HepG2 (cell line): Measurements from ENCODE around the gene SECTM1. TPM values are rescaled to one million over a fixed set of nuclear protein-coding genes. Genes with fewer than 3 reads are reported as not detected.

Source experiments
- HMGXB3 ChIP-seq: sonication (generic); formaldehyde crosslinking; IDR thresholded peaks from 2 replicates; pipeline ENCODE4 v1.4.0; 2020; ENCODE audit warnings: missing genetic modification reagents, borderline replicate concordance
- SMYD3 ChIP-seq: sonication (generic); formaldehyde crosslinking; IDR thresholded peaks from 2 replicates; pipeline ENCODE4 v1.8.1; 2023; ENCODE audit warnings: mild to moderate bottlenecking, missing genetic modification reagents
- ZHX2 ChIP-seq, 2 experiments: sonication (generic) in 1 of 2; formaldehyde crosslinking in 1 of 2; IDR thresholded peaks; 2 replicates each; pipeline versions ENCODE4 v1.6.1 to v1.9.0; 2014 to 2022; ENCODE audit warnings: antibody characterized with exemption in 1 of 2, borderline replicate concordance in 1 of 2, inconsistent platforms in 1 of 2, low read depth in 1 of 2, missing genetic modification reagents in 1 of 2
- ZNF589 ChIP-seq: sonication (generic); formaldehyde crosslinking; conservative IDR thresholded peaks from 2 replicates; pipeline ENCODE4 v1.8.0; 2022; ENCODE audit warnings: mild to moderate bottlenecking, moderate library complexity, missing genetic modification reagents
- ZNF644 ChIP-seq: IDR thresholded peaks from 2 replicates; pipeline ENCODE4 v1.6.1; 2016; ENCODE audit warnings: low read depth
- ZNF75D ChIP-seq: sonication (generic); formaldehyde crosslinking; IDR thresholded peaks from 2 replicates; pipeline ENCODE4 v1.8.1; 2023; ENCODE audit warnings: missing genetic modification reagents, mild to moderate bottlenecking, borderline replicate concordance
- polyA plus RNA-seq, 8 experiments: library from polyadenylated mRNA; depleted of rRNA in 3 of 8; stranded (reverse) in 7 of 8; unstranded in 1 of 8; fragments of >200 nt; fragmentation: Illumina TruSeq in 4 of 8; extraction: Trizol in 4 of 8; gene quantifications; 2 replicates each; pipeline versions ENCODE4 v1.2.1 to v1.2.3, GENCODE V29; 2011 to 2016; ENCODE audit warnings: low read depth in 4 of 8, missing spikeins in 1 of 8, mixed read lengths in 1 of 8; ENCODE audit not compliant: insufficient read depth in 1 of 8
- total RNA-seq, 5 experiments: library from RNA; depleted of rRNA; stranded (reverse); fragments of >200 nt; fragmentation: Illumina TruSeq; extraction: Trizol; gene quantifications; 2 replicates each; pipeline ENCODE4 v1.2.3, GENCODE V29; 2016; ENCODE audit warnings: low read depth in 1 of 5
- TF ChIP-seq, protein P1 (sequence below): sonication (generic); formaldehyde crosslinking; IDR thresholded peaks from 2 replicates; pipeline ENCODE4 v1.9.0; 2021; ENCODE audit warnings: mild to moderate bottlenecking, missing genetic modification reagents
- TF ChIP-seq, protein P2 (sequence below): sonication (generic); formaldehyde crosslinking; IDR thresholded peaks from 2 replicates; pipeline ENCODE4 v1.4.0; 2020; ENCODE audit warnings: mild to moderate bottlenecking, missing genetic modification reagents

The SECTM1 gene
- total and polyA plus RNA-seq, 2 of the 13 experiments (the other 11 are each of a cell fraction or from before 2014, with no cell fraction given): 3.5 to 5.3 TPM

DNA sequence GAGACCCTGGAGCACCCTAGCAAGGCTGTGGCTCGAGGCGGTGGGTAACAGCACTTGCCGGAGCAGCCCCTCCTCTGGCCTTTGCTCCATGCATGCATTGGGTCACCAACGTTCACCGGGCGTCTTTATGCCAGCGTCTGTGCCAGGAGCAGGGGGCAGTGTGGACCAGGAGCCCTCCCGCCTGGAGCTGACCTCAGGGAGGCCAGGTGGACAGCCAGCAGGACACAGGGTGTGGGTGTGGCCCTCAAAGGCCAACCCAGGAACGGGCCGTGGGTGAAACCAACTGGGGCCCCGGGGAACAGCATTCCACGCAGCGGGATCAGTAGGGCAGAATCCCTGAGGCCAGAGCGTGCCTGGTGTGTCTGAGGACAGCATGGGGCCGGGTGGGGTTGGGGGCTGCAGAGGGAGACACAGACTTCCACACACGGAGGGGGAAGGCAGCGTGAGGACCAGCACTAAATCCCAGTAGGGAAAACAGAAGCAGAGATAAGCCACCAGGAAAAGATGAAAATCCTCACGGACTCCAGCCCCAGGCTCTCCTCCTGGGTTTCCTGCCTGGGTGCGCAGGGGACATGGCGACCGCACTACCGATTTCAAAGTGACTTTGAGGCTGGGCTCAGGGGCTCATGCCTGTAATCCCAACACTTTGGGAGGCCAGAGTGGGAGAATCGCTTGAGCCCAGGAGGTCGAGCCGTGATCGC, 13.3 kb downstream of the SECTM1 start (continued):
- TF ChIP-seq, protein P1, sequence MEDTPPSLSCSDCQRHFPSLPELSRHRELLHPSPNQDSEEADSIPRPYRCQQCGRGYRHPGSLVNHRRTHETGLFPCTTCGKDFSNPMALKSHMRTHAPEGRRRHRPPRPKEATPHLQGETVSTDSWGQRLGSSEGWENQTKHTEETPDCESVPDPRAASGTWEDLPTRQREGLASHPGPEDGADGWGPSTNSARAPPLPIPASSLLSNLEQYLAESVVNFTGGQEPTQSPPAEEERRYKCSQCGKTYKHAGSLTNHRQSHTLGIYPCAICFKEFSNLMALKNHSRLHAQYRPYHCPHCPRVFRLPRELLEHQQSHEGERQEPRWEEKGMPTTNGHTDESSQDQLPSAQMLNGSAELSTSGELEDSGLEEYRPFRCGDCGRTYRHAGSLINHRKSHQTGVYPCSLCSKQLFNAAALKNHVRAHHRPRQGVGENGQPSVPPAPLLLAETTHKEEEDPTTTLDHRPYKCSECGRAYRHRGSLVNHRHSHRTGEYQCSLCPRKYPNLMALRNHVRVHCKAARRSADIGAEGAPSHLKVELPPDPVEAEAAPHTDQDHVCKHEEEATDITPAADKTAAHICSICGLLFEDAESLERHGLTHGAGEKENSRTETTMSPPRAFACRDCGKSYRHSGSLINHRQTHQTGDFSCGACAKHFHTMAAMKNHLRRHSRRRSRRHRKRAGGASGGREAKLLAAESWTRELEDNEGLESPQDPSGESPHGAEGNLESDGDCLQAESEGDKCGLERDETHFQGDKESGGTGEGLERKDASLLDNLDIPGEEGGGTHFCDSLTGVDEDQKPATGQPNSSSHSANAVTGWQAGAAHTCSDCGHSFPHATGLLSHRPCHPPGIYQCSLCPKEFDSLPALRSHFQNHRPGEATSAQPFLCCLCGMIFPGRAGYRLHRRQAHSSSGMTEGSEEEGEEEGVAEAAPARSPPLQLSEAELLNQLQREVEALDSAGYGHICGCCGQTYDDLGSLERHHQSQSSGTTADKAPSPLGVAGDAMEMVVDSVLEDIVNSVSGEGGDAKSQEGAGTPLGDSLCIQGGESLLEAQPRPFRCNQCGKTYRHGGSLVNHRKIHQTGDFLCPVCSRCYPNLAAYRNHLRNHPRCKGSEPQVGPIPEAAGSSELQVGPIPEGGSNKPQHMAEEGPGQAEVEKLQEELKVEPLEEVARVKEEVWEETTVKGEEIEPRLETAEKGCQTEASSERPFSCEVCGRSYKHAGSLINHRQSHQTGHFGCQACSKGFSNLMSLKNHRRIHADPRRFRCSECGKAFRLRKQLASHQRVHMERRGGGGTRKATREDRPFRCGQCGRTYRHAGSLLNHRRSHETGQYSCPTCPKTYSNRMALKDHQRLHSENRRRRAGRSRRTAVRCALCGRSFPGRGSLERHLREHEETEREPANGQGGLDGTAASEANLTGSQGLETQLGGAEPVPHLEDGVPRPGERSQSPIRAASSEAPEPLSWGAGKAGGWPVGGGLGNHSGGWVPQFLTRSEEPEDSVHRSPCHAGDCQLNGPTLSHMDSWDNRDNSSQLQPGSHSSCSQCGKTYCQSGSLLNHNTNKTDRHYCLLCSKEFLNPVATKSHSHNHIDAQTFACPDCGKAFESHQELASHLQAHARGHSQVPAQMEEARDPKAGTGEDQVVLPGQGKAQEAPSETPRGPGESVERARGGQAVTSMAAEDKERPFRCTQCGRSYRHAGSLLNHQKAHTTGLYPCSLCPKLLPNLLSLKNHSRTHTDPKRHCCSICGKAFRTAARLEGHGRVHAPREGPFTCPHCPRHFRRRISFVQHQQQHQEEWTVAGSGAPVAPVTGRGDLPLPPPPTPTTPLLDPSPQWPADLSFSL (CRISPR knock-in tag): no peak
- TF ChIP-seq SMYD3 (CRISPR knock-in tag) (peak; percentile 63; the same call in 1 of the 2 replicates), ZNF75D (CRISPR knock-in tag) (no peak), ZHX2 (IDR thresholded peaks at IDR 0.05; ENCODE audit: low read depth) (no peak), ZHX2 (CRISPR knock-in tag; IDR thresholded peaks at IDR 0.05; ENCODE audit: borderline replicate concordance) (no peak), ZNF644 (CRISPR knock-in tag) (0 out of 2 replicates have a peak, but pooled peaks have one; percentile 38), ZNF589 (CRISPR knock-in tag) (no peak; the same call in none of the 2 replicates), HMGXB3 (0 out of 2 replicates have a peak, but pooled peaks have one; percentile 51)
- TF ChIP-seq, protein P2, sequence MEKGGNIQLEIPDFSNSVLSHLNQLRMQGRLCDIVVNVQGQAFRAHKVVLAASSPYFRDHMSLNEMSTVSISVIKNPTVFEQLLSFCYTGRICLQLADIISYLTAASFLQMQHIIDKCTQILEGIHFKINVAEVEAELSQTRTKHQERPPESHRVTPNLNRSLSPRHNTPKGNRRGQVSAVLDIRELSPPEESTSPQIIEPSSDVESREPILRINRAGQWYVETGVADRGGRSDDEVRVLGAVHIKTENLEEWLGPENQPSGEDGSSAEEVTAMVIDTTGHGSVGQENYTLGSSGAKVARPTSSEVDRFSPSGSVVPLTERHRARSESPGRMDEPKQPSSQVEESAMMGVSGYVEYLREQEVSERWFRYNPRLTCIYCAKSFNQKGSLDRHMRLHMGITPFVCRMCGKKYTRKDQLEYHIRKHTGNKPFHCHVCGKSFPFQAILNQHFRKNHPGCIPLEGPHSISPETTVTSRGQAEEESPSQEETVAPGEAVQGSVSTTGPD: 0 out of 2 replicates have a peak, but pooled peaks have one; percentile 45
